Keratinocyte (primary cell): ENCODE results near the gene WDR17.

ENCODE experiments used
- EZH2 ChIP-seq: IDR thresholded peaks from one replicate; pipeline ENCODE4 v1.6.1; 2012; ENCODE audit warnings: inconsistent platforms, mild to moderate bottlenecking, low read length, moderate library complexity
- TF ChIP-seq, protein P1 (sequence below), 3 experiments: IDR thresholded peaks in 1 of 3; conservative IDR thresholded peaks in 1 of 3; optimal IDR thresholded peaks in 1 of 3; 2 replicates in 2 of 3; 3 replicates in 1 of 3; pipeline versions ENCODE3 to v1.5.1; 2011; ENCODE audit warnings: low read length in 3 of 3, mild to moderate bottlenecking in 3 of 3, moderate library complexity in 2 of 3, control low read depth in 1 of 3, inconsistent platforms in 1 of 3; ENCODE audit not compliant: insufficient read depth in 2 of 3; ENCODE audit errors: extremely low read depth in 1 of 3

- TF ChIP-seq EZH2, result no peak
- TF ChIP-seq, protein P1, sequence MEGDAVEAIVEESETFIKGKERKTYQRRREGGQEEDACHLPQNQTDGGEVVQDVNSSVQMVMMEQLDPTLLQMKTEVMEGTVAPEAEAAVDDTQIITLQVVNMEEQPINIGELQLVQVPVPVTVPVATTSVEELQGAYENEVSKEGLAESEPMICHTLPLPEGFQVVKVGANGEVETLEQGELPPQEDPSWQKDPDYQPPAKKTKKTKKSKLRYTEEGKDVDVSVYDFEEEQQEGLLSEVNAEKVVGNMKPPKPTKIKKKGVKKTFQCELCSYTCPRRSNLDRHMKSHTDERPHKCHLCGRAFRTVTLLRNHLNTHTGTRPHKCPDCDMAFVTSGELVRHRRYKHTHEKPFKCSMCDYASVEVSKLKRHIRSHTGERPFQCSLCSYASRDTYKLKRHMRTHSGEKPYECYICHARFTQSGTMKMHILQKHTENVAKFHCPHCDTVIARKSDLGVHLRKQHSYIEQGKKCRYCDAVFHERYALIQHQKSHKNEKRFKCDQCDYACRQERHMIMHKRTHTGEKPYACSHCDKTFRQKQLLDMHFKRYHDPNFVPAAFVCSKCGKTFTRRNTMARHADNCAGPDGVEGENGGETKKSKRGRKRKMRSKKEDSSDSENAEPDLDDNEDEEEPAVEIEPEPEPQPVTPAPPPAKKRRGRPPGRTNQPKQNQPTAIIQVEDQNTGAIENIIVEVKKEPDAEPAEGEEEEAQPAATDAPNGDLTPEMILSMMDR (optimal IDR thresholded peaks at IDR 0.05 in 1 of 3, IDR thresholded peaks at IDR 0.05 in 1 of 3, conservative IDR thresholded peaks at IDR 0.05 in 1 of 3; ENCODE audit: extremely low read depth in 1 of 3, insufficient read depth in 2 of 3, low read length in 3 of 3), result peak; percentile 50 to 56 (median 56)
Measured at GRCh38 chr4:176123710-176124407, 58.2 kb downstream of the WDR17 start.
